GM12874 (cell line): ENCODE data around the gene DMD.

ENCODE experiments used
- TF ChIP-seq, protein P1 (sequence below): IDR thresholded peaks from 2 replicates; pipeline ENCODE4 v1.5.1; 2011; ENCODE audit warnings: low read depth, mild to moderate bottlenecking, control low read depth, low read length, moderate library complexity; ENCODE audit not compliant: insufficient read depth

Gene DMD

GRCh38 chrX:31356275-31357212 lies 1854.8 kb downstream of the DMD start:
- TF ChIP-seq, protein P1, sequence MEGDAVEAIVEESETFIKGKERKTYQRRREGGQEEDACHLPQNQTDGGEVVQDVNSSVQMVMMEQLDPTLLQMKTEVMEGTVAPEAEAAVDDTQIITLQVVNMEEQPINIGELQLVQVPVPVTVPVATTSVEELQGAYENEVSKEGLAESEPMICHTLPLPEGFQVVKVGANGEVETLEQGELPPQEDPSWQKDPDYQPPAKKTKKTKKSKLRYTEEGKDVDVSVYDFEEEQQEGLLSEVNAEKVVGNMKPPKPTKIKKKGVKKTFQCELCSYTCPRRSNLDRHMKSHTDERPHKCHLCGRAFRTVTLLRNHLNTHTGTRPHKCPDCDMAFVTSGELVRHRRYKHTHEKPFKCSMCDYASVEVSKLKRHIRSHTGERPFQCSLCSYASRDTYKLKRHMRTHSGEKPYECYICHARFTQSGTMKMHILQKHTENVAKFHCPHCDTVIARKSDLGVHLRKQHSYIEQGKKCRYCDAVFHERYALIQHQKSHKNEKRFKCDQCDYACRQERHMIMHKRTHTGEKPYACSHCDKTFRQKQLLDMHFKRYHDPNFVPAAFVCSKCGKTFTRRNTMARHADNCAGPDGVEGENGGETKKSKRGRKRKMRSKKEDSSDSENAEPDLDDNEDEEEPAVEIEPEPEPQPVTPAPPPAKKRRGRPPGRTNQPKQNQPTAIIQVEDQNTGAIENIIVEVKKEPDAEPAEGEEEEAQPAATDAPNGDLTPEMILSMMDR, result no peak

GRCh38 chrX:31355206-31355955 lies 1856.0 kb downstream of the DMD start:
- TF ChIP-seq, protein P1, result no peak

GRCh38 chrX:31353095-31353494 lies 1858.3 kb downstream of the DMD start:
- TF ChIP-seq, protein P1, result no peak

GRCh38 chrX:31350808-31351074 lies 1860.6 kb downstream of the DMD start:
- TF ChIP-seq, protein P1, result no peak

GRCh38 chrX:31349515-31349914 lies 1861.8 kb downstream of the DMD start:
- TF ChIP-seq, protein P1, result no peak

DNA sequence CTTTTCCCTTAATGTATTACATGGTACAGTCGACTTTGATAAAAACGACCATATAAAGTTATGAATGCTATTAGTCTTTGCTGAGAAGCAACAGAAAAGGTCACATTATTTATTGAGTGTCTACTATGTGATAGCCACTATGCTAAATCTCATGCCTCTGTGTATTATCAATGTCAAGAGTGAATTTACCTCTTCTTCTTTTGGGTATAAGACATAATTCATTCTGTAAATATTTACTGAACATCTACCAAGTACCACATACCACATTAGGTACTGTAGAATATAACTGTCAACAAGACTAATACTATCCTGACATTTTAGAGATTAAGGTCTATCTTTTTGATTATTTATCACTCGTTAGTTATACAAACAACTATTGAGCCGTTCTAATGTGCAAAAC lies 1870.8 kb downstream of the DMD start:
- TF ChIP-seq, protein P1, result no peak

DNA sequence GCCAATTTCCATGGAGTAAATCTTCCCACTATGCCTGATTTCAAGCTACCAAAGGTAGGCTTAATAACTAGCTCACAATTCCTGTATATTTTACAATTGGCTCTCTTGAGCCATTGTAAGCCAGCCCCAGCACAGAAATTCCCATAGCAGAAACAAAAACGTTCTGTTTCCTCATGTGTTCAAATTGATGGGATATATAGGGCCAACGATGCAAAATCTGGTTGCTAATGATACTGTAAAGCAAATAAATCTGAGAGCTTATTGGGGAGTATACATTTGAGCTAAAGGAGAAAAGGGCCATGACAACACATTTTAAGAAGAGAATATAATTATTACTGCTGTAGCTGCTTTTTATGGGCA lies 1872.4 kb downstream of the DMD start:
- TF ChIP-seq, protein P1, result no peak
